PFSK-1 (cell line): Measurements from ENCODE around the gene PTPRM.

Experiments used
- FOXP2 ChIP-seq: optimal IDR thresholded peaks from 2 replicates; pipeline ENCODE3; 2011; ENCODE audit warnings: borderline replicate concordance, control low read depth, inconsistent platforms; ENCODE audit not compliant: insufficient read depth; ENCODE audit errors: extremely low read length, extremely low read depth
- POLR2AphosphoS5 ChIP-seq: IDR thresholded peaks from 2 replicates; pipeline ENCODE4 v1.6.1; 2012; ENCODE audit warnings: low read depth, mild to moderate bottlenecking, control low read depth, low read length, moderate library complexity
- SIN3A ChIP-seq: IDR thresholded peaks from 2 replicates; pipeline ENCODE4 v1.6.1; 2012; ENCODE audit warnings: mild to moderate bottlenecking, low read length, moderate library complexity, borderline replicate concordance; ENCODE audit not compliant: insufficient read depth
- TAF1 ChIP-seq: IDR thresholded peaks from 2 replicates; pipeline ENCODE4 v1.6.1; 2012; ENCODE audit warnings: low read length, control low read depth, borderline replicate concordance; ENCODE audit not compliant: insufficient read depth
- TF ChIP-seq, protein P1 (sequence below), 2 experiments: IDR thresholded peaks; 2 replicates each; pipeline versions ENCODE4 v1.6.1 to v1.8.0; 2011 to 2012; ENCODE audit warnings: low read depth in 2 of 2, low read length in 2 of 2, control low read depth in 1 of 2, inconsistent platforms in 1 of 2, mild to moderate bottlenecking in 1 of 2, moderate library complexity in 1 of 2; ENCODE audit not compliant: insufficient read depth in 1 of 2

The PTPRM gene

DNA sequence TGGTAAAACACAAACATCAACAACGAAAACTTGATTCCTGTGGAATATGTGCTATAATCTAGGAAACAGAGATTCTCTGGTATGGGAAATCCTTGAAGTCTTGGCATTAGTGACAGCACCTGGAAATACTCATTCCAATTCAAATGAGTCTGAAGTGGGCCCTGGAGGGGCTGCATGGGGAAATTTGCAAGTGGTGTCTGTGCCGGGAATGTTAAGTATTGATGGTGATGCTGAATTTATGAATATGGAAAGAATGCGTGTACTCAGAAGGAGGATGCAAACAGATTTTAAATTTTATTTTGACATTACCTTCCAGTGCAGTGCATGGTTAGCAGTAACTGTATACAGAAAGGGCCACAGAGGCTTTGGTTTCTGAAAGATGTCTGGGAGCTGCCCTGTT is 37.2 kb downstream of the PTPRM start:
- no peak for TF ChIP-seq FOXP2
- TF ChIP-seq, protein P1, sequence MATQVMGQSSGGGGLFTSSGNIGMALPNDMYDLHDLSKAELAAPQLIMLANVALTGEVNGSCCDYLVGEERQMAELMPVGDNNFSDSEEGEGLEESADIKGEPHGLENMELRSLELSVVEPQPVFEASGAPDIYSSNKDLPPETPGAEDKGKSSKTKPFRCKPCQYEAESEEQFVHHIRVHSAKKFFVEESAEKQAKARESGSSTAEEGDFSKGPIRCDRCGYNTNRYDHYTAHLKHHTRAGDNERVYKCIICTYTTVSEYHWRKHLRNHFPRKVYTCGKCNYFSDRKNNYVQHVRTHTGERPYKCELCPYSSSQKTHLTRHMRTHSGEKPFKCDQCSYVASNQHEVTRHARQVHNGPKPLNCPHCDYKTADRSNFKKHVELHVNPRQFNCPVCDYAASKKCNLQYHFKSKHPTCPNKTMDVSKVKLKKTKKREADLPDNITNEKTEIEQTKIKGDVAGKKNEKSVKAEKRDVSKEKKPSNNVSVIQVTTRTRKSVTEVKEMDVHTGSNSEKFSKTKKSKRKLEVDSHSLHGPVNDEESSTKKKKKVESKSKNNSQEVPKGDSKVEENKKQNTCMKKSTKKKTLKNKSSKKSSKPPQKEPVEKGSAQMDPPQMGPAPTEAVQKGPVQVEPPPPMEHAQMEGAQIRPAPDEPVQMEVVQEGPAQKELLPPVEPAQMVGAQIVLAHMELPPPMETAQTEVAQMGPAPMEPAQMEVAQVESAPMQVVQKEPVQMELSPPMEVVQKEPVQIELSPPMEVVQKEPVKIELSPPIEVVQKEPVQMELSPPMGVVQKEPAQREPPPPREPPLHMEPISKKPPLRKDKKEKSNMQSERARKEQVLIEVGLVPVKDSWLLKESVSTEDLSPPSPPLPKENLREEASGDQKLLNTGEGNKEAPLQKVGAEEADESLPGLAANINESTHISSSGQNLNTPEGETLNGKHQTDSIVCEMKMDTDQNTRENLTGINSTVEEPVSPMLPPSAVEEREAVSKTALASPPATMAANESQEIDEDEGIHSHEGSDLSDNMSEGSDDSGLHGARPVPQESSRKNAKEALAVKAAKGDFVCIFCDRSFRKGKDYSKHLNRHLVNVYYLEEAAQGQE (IDR thresholded peaks at IDR 0.05; ENCODE audit: insufficient read depth in 1 of 2, low read depth in 2 of 2, low read length in 2 of 2): no peak
- TF ChIP-seq TAF1: no peak
- no peak for TF ChIP-seq SIN3A
- TF ChIP-seq POLR2AphosphoS5: no peak

DNA sequence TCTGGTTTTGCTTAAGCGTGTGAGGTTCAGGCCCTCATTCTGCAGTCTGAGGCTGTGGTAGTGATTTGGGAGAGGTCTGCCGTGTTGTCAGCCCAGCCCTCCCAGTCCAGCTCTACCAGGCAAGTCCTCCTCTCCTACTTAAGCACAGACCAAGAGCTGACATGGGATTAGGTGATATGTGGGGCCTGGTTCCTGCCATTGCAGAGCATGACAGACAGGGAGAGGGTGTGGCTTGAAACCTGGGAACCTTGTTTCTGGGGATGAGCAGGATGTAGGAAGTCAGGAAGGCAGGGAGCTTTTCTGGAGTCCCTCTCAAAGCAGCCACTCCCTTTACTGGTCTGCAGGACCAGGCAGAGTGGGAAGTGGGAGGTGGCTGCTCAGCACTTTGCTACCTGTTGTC is 38.6 kb downstream of the PTPRM start:
- no peak for TF ChIP-seq POLR2AphosphoS5
- TF ChIP-seq SIN3A: no peak
- TF ChIP-seq, protein P1 (IDR thresholded peaks at IDR 0.05; ENCODE audit: insufficient read depth in 1 of 2, low read depth in 2 of 2, low read length in 2 of 2): no peak
- TF ChIP-seq TAF1: no peak
- no peak for TF ChIP-seq FOXP2

DNA sequence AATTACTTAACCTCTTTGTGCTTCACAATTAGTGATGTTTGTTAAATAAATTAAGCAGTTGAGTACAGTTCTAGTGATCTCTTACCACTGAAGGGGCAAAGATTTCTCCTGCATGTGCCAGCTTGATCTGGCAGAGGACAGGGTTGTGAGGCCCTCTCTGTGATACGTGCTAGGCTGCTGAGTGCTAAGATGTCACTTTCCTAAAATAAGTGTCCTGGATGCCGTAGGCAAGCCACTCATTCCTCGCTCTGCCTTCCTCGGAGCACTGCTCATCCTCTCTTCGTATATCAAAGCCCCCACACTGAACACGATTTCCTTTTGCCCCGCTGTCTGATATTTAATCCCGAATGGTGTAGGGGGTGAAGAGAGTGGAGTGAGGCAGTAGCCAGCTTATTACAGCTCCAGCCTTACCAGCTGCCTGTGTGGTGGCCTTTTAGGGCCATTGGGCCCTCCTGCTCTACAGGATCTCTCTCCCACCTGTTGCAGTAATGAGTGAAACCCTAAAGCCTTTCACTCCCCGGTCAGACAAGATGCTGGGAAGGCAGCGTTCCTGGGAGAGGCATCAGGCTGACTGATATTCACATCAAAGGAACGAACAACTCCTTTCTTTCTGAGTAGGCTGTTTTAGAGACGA is 40.5 kb downstream of the PTPRM start:
- TF ChIP-seq POLR2AphosphoS5: no peak
- no peak for TF ChIP-seq FOXP2
- no peak for TF ChIP-seq TAF1
- TF ChIP-seq, protein P1 (IDR thresholded peaks at IDR 0.05; ENCODE audit: insufficient read depth in 1 of 2, low read depth in 2 of 2, low read length in 2 of 2): no peak
- no peak for TF ChIP-seq SIN3A

DNA sequence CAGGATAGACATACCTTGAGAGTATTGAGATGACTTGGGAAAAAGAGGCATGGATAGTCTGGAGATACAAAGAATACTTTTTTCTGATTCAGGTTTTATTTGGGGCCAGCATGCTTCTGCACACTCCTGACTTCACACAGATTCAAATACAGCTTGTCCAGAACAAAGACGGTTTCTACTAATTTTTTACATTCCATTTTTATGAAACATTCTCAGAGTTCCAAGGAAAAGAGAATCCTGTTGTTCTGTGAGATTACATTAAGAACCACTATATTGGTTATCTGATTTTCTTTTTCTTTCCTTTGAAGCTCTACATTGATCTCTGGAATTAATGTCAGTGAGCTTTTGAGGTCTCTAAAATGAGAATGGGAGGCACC is 41.0 kb downstream of the PTPRM start:
- TF ChIP-seq FOXP2 (no peak), TAF1 (no peak), SIN3A (no peak), POLR2AphosphoS5 (no peak)
- TF ChIP-seq, protein P1 (IDR thresholded peaks at IDR 0.05; ENCODE audit: insufficient read depth in 1 of 2, low read depth in 2 of 2, low read length in 2 of 2): no peak

DNA sequence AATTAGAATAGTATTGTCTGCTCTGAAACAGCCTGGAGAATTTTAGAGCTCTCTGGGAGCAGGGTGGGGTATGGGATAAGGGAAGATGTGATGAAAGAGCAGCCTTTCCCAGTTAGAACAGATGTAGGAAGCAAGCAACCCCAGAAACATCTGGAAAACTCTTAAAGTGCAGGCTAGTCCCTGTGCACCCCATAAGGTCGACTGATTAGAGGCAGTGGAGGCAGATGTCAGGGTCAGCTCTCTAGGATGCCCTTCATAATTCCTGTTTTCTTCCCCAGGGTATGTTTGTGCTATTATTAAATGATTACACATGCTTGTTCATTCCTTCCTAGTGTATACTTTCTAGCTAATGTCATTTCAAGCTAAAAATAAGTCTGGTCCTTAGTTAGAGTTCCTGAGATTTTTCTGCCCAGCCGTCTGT is 41.7 kb downstream of the PTPRM start:
- TF ChIP-seq SIN3A (no peak), POLR2AphosphoS5 (no peak), TAF1 (no peak), FOXP2 (no peak)
- TF ChIP-seq, protein P1 (IDR thresholded peaks at IDR 0.05; ENCODE audit: insufficient read depth in 1 of 2, low read depth in 2 of 2, low read length in 2 of 2): no peak
